Endometrial microvascular endothelial cells (primary cell): ENCODE measurements around the gene NR3C2. TPM values are rescaled to one million over a fixed set of nuclear protein-coding genes. Genes with fewer than 3 reads are reported as not detected.
"Not testable (repeated sequence)": the region's sequence is repeated elsewhere in the genome, so short reads cannot be mapped to it uniquely, and the experiment has no call there.

ENCODE experiments used
- in situ Hi-C: cut with HindIII; loops from 2 replicates; pipeline ENCODE4 v1.10.0; 2017; ENCODE audit warnings: low sequenced_read_pairs, low pct_unique_long_range_greater_than_20kb; ENCODE audit errors: inconsistent ontology term
- total RNA-seq: library from RNA; depleted of rRNA; stranded (reverse); fragments of >200 nt; gene quantifications from one replicate; pipeline ENCODE4 v1.2.3, GENCODE V29; 2015; ENCODE audit errors: inconsistent ontology term

Gene NR3C2
- total RNA-seq, 1 donor from 2014 or later = 21.8 TPM

- in situ Hi-C loops = no loop called here
These were observed 282.4 kb downstream of the NR3C2 start for GRCh38 chr4:148159793-148160192.

- in situ Hi-C loops = no loop called here
These were observed 287.4 kb downstream of the NR3C2 start for GRCh38 chr4:148154769-148155168.

- in situ Hi-C loops = no loop called here
These were observed 289.2 kb downstream of the NR3C2 start for GRCh38 chr4:148152868-148153625.

GRCh38 chr4:148151806-148152205 lies 290.4 kb downstream of the NR3C2 start:
- in situ Hi-C loops = no loop called here

- in situ Hi-C loops = no loop called here
These were observed 296.7 kb downstream of the NR3C2 start for GRCh38 chr4:148145475-148145874.

GRCh38 chr4:148143174-148143573 lies 299.0 kb downstream of the NR3C2 start:
- in situ Hi-C loops = no loop called here

- in situ Hi-C loops = no loop called here
These were observed 300.7 kb downstream of the NR3C2 start for GRCh38 chr4:148141501-148141900.

GRCh38 chr4:148126825-148127224 lies 315.4 kb downstream of the NR3C2 start:
- in situ Hi-C loops = no loop called here

GRCh38 chr4:148124512-148124911 lies 317.7 kb downstream of the NR3C2 start:
- in situ Hi-C loops = no loop called here

- in situ Hi-C loops = not testable (repeated sequence)
These were observed 319.1 kb downstream of the NR3C2 start for GRCh38 chr4:148123161-148123560.

- in situ Hi-C loops = no loop called here
These were observed 322.0 kb downstream of the NR3C2 start for GRCh38 chr4:148120216-148120615.

- in situ Hi-C loops = no loop called here
These were observed 323.6 kb downstream of the NR3C2 start for GRCh38 chr4:148118633-148119032.

GRCh38 chr4:148118179-148118578 lies 324.0 kb downstream of the NR3C2 start:
- in situ Hi-C loops = no loop called here

- in situ Hi-C loops = no loop called here
These were observed 325.2 kb downstream of the NR3C2 start for GRCh38 chr4:148116969-148117368.

- in situ Hi-C loops = no loop called here
These were observed 325.9 kb downstream of the NR3C2 start for GRCh38 chr4:148116264-148116663.

- in situ Hi-C loops = no loop called here
These were observed 327.8 kb downstream of the NR3C2 start for GRCh38 chr4:148114436-148114835.

GRCh38 chr4:148112231-148112982 lies 329.8 kb downstream of the NR3C2 start:
- in situ Hi-C loops = no loop called here

- in situ Hi-C loops = no loop called here
These were observed 332.0 kb downstream of the NR3C2 start for GRCh38 chr4:148110169-148110568.

- in situ Hi-C loops = no loop called here
These were observed 333.0 kb downstream of the NR3C2 start for GRCh38 chr4:148109216-148109615.

GRCh38 chr4:148108766-148109165 lies 333.4 kb downstream of the NR3C2 start:
- in situ Hi-C loops = no loop called here
